ENCODE results near the gene ZNF775.

ZNF775 gene

DNA sequence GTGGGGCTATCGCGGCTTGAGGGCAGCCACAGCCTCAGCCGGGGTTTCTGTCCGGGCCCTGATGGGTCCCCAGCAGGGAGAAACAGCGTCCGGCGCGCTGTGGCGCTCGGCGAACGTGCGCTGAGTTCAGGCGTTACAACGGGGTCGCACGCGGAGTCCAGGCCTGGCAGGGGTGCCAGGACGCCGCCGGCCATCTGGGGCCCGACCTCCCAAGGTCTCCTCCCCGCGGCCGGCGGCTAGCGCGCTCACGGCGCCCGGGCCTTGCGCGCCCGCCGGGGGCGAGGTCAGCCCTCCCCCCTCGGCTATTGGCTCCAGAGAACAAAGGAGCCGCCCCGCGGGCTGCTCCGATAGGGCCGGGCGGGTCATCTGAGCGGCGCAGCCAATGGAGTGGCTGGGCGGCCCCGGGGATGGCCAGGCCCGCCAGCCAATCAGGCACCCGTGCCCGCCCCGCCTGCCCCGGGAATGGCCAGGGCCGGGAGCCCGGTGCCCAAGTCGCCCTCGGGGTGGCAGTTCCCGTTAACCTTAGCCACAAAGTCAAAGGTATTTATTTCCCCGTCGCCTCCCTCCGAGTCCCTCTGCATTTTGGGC, at the start of gene ZNF775:
ZNF775 (plus strand) TSS at position 478 of the 588 bp plus-strand sequence. CDS start 9,141 bp downstream, outside the sequence.
- peak; percentile 98 for ATAC-seq
- TF ChIP-seq RARB (CRISPR knock-in tag; IDR thresholded peaks at IDR 0.05) (no peak), TSHZ2 (CRISPR knock-in tag; IDR thresholded peaks at IDR 0.05) (peak; percentile 54; the same call in 1 of the 2 replicates), PPARA (CRISPR knock-in tag; IDR thresholded peaks at IDR 0.05; ENCODE audit: borderline replicate concordance) (no peak), TOX (CRISPR knock-in tag; IDR thresholded peaks at IDR 0.05; ENCODE audit: borderline replicate concordance) (no peak), ZFP30 (CRISPR knock-in tag; IDR thresholded peaks at IDR 0.05) (no peak), POU6F1 (CRISPR knock-in tag; IDR thresholded peaks at IDR 0.05; ENCODE audit: borderline replicate concordance, low read depth) (no peak), GLIS3 (CRISPR knock-in tag; IDR thresholded peaks at IDR 0.05) (peak; percentile 88; the same call in 1 of the 2 replicates), ZNF565 (CRISPR knock-in tag; conservative IDR thresholded peaks at IDR 0.05; ENCODE audit: low read depth) (0 out of 2 replicates have a peak, but pooled peaks have one; percentile 48), ZNF70 (CRISPR knock-in tag; IDR thresholded peaks at IDR 0.05) (peak; percentile 38; the same call in 1 of the 2 replicates)
- TF ChIP-seq, protein P1, sequence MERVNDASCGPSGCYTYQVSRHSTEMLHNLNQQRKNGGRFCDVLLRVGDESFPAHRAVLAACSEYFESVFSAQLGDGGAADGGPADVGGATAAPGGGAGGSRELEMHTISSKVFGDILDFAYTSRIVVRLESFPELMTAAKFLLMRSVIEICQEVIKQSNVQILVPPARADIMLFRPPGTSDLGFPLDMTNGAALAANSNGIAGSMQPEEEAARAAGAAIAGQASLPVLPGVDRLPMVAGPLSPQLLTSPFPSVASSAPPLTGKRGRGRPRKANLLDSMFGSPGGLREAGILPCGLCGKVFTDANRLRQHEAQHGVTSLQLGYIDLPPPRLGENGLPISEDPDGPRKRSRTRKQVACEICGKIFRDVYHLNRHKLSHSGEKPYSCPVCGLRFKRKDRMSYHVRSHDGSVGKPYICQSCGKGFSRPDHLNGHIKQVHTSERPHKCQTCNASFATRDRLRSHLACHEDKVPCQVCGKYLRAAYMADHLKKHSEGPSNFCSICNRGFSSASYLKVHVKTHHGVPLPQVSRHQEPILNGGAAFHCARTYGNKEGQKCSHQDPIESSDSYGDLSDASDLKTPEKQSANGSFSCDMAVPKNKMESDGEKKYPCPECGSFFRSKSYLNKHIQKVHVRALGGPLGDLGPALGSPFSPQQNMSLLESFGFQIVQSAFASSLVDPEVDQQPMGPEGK (CRISPR knock-in tag; IDR thresholded peaks at IDR 0.05; ENCODE audit: borderline replicate concordance) = no peak

- TF ChIP-seq BACH2 (CRISPR knock-in tag; IDR thresholded peaks at IDR 0.05; ENCODE audit: borderline replicate concordance) (no peak), ZFP3 (CRISPR knock-in tag; IDR thresholded peaks at IDR 0.05) (no peak), ARNTL (CRISPR knock-in tag; IDR thresholded peaks at IDR 0.05; ENCODE audit: borderline replicate concordance, low read depth) (no peak), ESRRG (CRISPR knock-in tag; IDR thresholded peaks at IDR 0.05) (no peak), CSDC2 (CRISPR knock-in tag; IDR thresholded peaks at IDR 0.05) (no peak), ZNF565 (CRISPR knock-in tag; conservative IDR thresholded peaks at IDR 0.05; ENCODE audit: low read depth) (no peak), ZNF8 (CRISPR knock-in tag; IDR thresholded peaks at IDR 0.05) (no peak), ISL1 (CRISPR knock-in tag; IDR thresholded peaks at IDR 0.05) (no peak), RARB (CRISPR knock-in tag; IDR thresholded peaks at IDR 0.05) (no peak), GLIS3 (CRISPR knock-in tag; IDR thresholded peaks at IDR 0.05) (no peak), SNAI2 (CRISPR knock-in tag; IDR thresholded peaks at IDR 0.05) (no peak), ZNF70 (CRISPR knock-in tag; IDR thresholded peaks at IDR 0.05) (no peak), ZFP30 (CRISPR knock-in tag; IDR thresholded peaks at IDR 0.05) (no peak), TSHZ2 (CRISPR knock-in tag; IDR thresholded peaks at IDR 0.05) (no peak)
- TF ChIP-seq, protein P1 (CRISPR knock-in tag; IDR thresholded peaks at IDR 0.05; ENCODE audit: borderline replicate concordance) = no peak
- TF ChIP-seq, protein P2, sequence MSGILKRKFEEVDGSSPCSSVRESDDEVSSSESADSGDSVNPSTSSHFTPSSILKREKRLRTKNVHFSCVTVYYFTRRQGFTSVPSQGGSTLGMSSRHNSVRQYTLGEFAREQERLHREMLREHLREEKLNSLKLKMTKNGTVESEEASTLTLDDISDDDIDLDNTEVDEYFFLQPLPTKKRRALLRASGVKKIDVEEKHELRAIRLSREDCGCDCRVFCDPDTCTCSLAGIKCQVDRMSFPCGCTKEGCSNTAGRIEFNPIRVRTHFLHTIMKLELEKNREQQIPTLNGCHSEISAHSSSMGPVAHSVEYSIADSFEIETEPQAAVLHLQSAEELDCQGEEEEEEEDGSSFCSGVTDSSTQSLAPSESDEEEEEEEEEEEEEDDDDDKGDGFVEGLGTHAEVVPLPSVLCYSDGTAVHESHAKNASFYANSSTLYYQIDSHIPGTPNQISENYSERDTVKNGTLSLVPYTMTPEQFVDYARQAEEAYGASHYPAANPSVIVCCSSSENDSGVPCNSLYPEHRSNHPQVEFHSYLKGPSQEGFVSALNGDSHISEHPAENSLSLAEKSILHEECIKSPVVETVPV (CRISPR knock-in tag; IDR thresholded peaks at IDR 0.05) = no peak
- no peak for ATAC-seq
Observed at GRCh38 chr7:150329331-150330120, 49.6 kb upstream of the ZNF775 start.
